NCI-H524 (cell line): ENCODE results near the gene CABLES1.
A peak's percentile ranks its signal among the peaks of the same experiment; 100 is the strongest.
"Not testable (repeated sequence)": the region's sequence is repeated elsewhere in the genome, so short reads cannot be mapped to it uniquely, and the experiment has no call there.

Experiments
- DNase-seq, 2 experiments: peaks; one replicate each; lab custom pipeline; 2025; lab: John Stamatoyannopoulos, UW

Gene CABLES1

GRCh38 chr18:23240609-23240930 is 105.3 kb downstream of the CABLES1 start:
- no peak for DNase-seq

- not testable (repeated sequence) for DNase-seq
Measured at GRCh38 chr18:23241833-23242496, 106.7 kb downstream of the CABLES1 start.

GRCh38 chr18:23243178-23243577 is 107.9 kb downstream of the CABLES1 start:
- DNase-seq: peak in 1 of 2 experiments; percentile 16

- peak in 1 of 2 experiments; percentile 84 for DNase-seq
Measured at GRCh38 chr18:23243816-23244215, 108.5 kb downstream of the CABLES1 start.

GRCh38 chr18:23244401-23244800 is 109.1 kb downstream of the CABLES1 start:
- peak; percentile 97 for DNase-seq

GRCh38 chr18:23245461-23245860 is 110.2 kb downstream of the CABLES1 start:
- DNase-seq: no peak

GRCh38 chr18:23247331-23247730 is 112.0 kb downstream of the CABLES1 start:
- no peak for DNase-seq

- no peak for DNase-seq
Measured at GRCh38 chr18:23247896-23248295, 112.6 kb downstream of the CABLES1 start.

GRCh38 chr18:23248826-23249225 is 113.5 kb downstream of the CABLES1 start:
- no peak for DNase-seq

- no peak for DNase-seq
Measured at GRCh38 chr18:23249348-23249747, 114.1 kb downstream of the CABLES1 start.

- no peak for DNase-seq
Measured at GRCh38 chr18:23250893-23251656, 115.8 kb downstream of the CABLES1 start.

- no peak for DNase-seq
Measured at GRCh38 chr18:23253630-23254029, 118.3 kb downstream of the CABLES1 start.

- DNase-seq: no peak
Measured at GRCh38 chr18:23257137-23257536, 121.9 kb downstream of the CABLES1 start.

GRCh38 chr18:23257686-23258565 is 122.6 kb downstream of the CABLES1 start:
- DNase-seq: no peak

- DNase-seq: no peak
Measured at GRCh38 chr18:23258566-23259469, 123.5 kb downstream of the CABLES1 start.

- peak; percentile 71 to 83 for DNase-seq
Measured at GRCh38 chr18:23259701-23260681, 124.7 kb downstream of the CABLES1 start.

GRCh38 chr18:23260926-23261590 is 125.8 kb downstream of the CABLES1 start:
- DNase-seq: no peak

GRCh38 chr18:23263551-23264235 is 128.4 kb downstream of the CABLES1 start:
- no peak for DNase-seq
